Right lobe of liver (tissue), 6 donors: ENCODE measurements around the gene ARHGDIB. TPM values are rescaled to one million over a fixed set of nuclear protein-coding genes. Genes with fewer than 3 reads are reported as not detected.

Experiments
- ATAC-seq, 4 donors: fragments of 200-7000 bp; cut with Tn5 transposase; one replicate each; pipeline ENCODE4 v1.9.1; 2020; ENCODE audit warnings: mild to moderate bottlenecking in 4 of 4, moderate library complexity in 4 of 4
- DNase-seq, 3 donors: peaks; one replicate each; pipeline ENCODE4 v3.0.0-alpha.2; 2020
- H3K27ac ChIP-seq, 3 donors: fragments of 200-600 bp; one replicate each; pipeline ENCODE4 v1.8.0; 2022
- H3K27me3 ChIP-seq, 2 donors: fragments of 200-600 bp; one replicate each; pipeline ENCODE4 v1.8.0; 2022
- H3K36me3 ChIP-seq, 4 donors: fragments of 200-600 bp; sonication (generic) in 1 of 4; one replicate each; pipeline versions ENCODE4 v1.5.1 to v1.8.0; 2017 to 2022; ENCODE audit warnings: control low read depth in 1 of 4
- H3K4me1 ChIP-seq, 4 donors: fragments of 200-600 bp; sonication (generic) in 1 of 4; one replicate each; pipeline versions ENCODE4 v1.5.1 to v1.8.0; 2017 to 2022; ENCODE audit warnings: control low read depth in 1 of 4
- H3K4me3 ChIP-seq, 3 donors: fragments of 200-600 bp; one replicate each; pipeline ENCODE4 v1.8.0; 2022
- H3K9me3 ChIP-seq, 4 donors: fragments of 200-600 bp; sonication (generic) in 1 of 4; one replicate each; pipeline versions ENCODE4 v1.5.1 to v1.8.0; 2017 to 2022; ENCODE audit warnings: control low read depth in 1 of 4
- CTCF ChIP-seq, 4 donors: fragments of 200-600 bp in 3 of 4; fragments of 450-650 bp in 1 of 4; IDR thresholded peaks; one replicate each; pipeline versions ENCODE4 v1.5.1 to v1.8.0; 2016 to 2022; ENCODE audit warnings: antibody characterized with exemption in 4 of 4, mild to moderate bottlenecking in 2 of 4
- POLR2A ChIP-seq: fragments of 450-650 bp; IDR thresholded peaks from one replicate; pipeline ENCODE4 v1.6.1; 2017; ENCODE audit warnings: antibody characterized with exemption, mild to moderate bottlenecking
- WGBS: methylation state at CpG from one replicate; pipeline ENCODE4 v1.1.6; 2018; ENCODE audit warnings: low coverage, low lambda C conversion rate; ENCODE audit not compliant: insufficient coverage; ENCODE audit errors: missing lambda C conversion rate; 5-methylcytosine and 5-hydroxymethylcytosine counted together
- intact Hi-C, 2 donors: fragments of 100-400 bp; cut with DNase I; formaldehyde crosslinking; loops; one replicate each; pipeline versions ENCODE4 v1.11.2 to v1.14.1; 2022
- total RNA-seq, 6 experiments: library from RNA; depleted of rRNA in 2 of 6; stranded (reverse); fragments of >200 nt in 2 of 6; fragmentation: NEBNext Ultra II Directional in 3 of 6; extraction: Animal tissue kit (Norgen Biotek cat#: 25700) in 3 of 6; gene quantifications; one replicate each; pipeline versions ENCODE4 v1.1.0 to v1.2.4, GENCODE V29; 2016 to 2023
- donor health status: DM: no; HTN: yes; CAD: no.
- donor health status: DM: no; HTN: no; CAD: no.
- donor health status: DM: no; HTN: no; CAD: no.
- donor health status: DM: no; HTN: yes; CAD: no.
- donor health status: DM: no; HTN: yes; CAD: no.

Gene ARHGDIB
- total RNA-seq, 6 experiments from 2014 or later: 17.2 to 58.1 (median 31.9) TPM

- no peak for ATAC-seq
- Histone ChIP-seq H3K27ac (no peak overlapping the region), H3K4me3 (no peak overlapping the region), H3K27me3 (no peaks in the 10 kb centered on the region), H3K36me3 (no peaks in the 10 kb centered on the region), H3K4me1 (no peaks in the 10 kb centered on the region), H3K9me3 (no peaks in the 10 kb centered on the region)
- intact Hi-C loops: no loop called here
- no peak for DNase-seq
- WGBS: 77% methylated on average over 2 of the region's 2 CpGs
- TF ChIP-seq POLR2A: no peak
Measured at GRCh38 chr12:14965221-14965620, 3.8 kb upstream of the ARHGDIB start.

GRCh38 chr12:14964406-14964805 is 3.0 kb upstream of the ARHGDIB start:
- no peak for ATAC-seq
- TF ChIP-seq CTCF (IDR thresholded peaks at IDR 0.05): no peak
- no peaks in the 10 kb centered on the region for H3K9me3 ChIP-seq
- 46% methylated on average over 2 of the region's 2 CpGs for WGBS
- no peaks in the 10 kb centered on the region for H3K4me1 ChIP-seq
- intact Hi-C loops: no loop called here
- no peak overlapping the region for H3K27ac ChIP-seq
- DNase-seq: no peak
- H3K27me3 ChIP-seq: no peaks in the 10 kb centered on the region
- no peak overlapping the region for H3K4me3 ChIP-seq
- H3K36me3 ChIP-seq: no peaks in the 10 kb centered on the region

- no peak for ATAC-seq
Measured at GRCh38 chr12:14963520-14963919, 2.1 kb upstream of the ARHGDIB start.

GRCh38 chr12:14962797-14963196 is 1.4 kb upstream of the ARHGDIB start:
- Histone ChIP-seq H3K9me3 (no peaks in the 10 kb centered on the region), H3K4me3 (no peak overlapping the region), H3K27ac (peak overlapping the region in 1 of 3 donors; percentile 32), H3K27me3 (no peaks in the 10 kb centered on the region), H3K36me3 (no peaks in the 10 kb centered on the region), H3K4me1 (no peaks in the 10 kb centered on the region)
- ATAC-seq (no peak), DNase-seq (no peak)
- intact Hi-C loops: no loop called here
- TF ChIP-seq POLR2A (no peak), CTCF (IDR thresholded peaks at IDR 0.05) (no peak)
- WGBS: 76% methylated on average over 3 of the region's 3 CpGs

More at GRCh38 chr12:14963520-14963919, 2.1 kb upstream of the ARHGDIB start:
- no peaks in the 10 kb centered on the region for H3K27me3 ChIP-seq
- WGBS: 83% methylated on average over 7 of the region's 7 CpGs
- no peaks in the 10 kb centered on the region for H3K4me1 ChIP-seq
- no peak for DNase-seq
- no peaks in the 10 kb centered on the region for H3K36me3 ChIP-seq
- TF ChIP-seq POLR2A (no peak), CTCF (IDR thresholded peaks at IDR 0.05) (no peak)
- H3K27ac ChIP-seq: no peak overlapping the region
- intact Hi-C loops: no loop called here
- H3K9me3 ChIP-seq: no peaks in the 10 kb centered on the region
- no peak overlapping the region for H3K4me3 ChIP-seq

GRCh38 chr12:14962153-14962539 is 745 bp upstream of the ARHGDIB start:
- Histone ChIP-seq H3K36me3 (no peaks in the 10 kb centered on the region), H3K4me3 (peak overlapping the region in 1 of 3 donors; percentile 49), H3K27me3 (no peaks in the 10 kb centered on the region), H3K27ac (peak overlapping the region; percentile 32 to 66 (median 56)), H3K9me3 (no peaks in the 10 kb centered on the region), H3K4me1 (no peaks in the 10 kb centered on the region)
- DNase-seq (no peak), ATAC-seq (no peak)
- WGBS: 31% methylated on average over 3 of the region's 3 CpGs
- no peak for TF ChIP-seq CTCF (IDR thresholded peaks at IDR 0.05)
- no peak for TF ChIP-seq POLR2A
- intact Hi-C loops: no loop called here
